HL-60 (cell line): ENCODE data around the gene TMEM89. TPM values are rescaled to one million over a fixed set of nuclear protein-coding genes. Genes with fewer than 3 reads are reported as not detected.

Experiments used
- DNase-seq, 2 experiments: peaks; one replicate each; pipeline ENCODE4 v3.0.0-alpha.2; 2010 to 2020; ENCODE audit warnings: low read depth in 1 of 2, low spot score in 1 of 2
- H3K27ac ChIP-seq: fragments of 250-450 bp; sonication (Bioruptor Pico); replicated peaks from 2 replicates; pipeline ENCODE4 v1.5.1; 2020; ENCODE audit warnings: mild to moderate bottlenecking, moderate library complexity
- H3K27me3 ChIP-seq: fragments of 250-450 bp; sonication (Bioruptor Pico); 2 replicates; pipeline ENCODE4 v1.5.1; 2021; ENCODE audit warnings: mild to moderate bottlenecking, moderate library complexity; ENCODE audit not compliant: insufficient read depth, poor library complexity, severe bottlenecking
- H3K4me3 ChIP-seq: replicated peaks from 2 replicates; pipeline ENCODE4 v1.5.1; 2011; ENCODE audit warnings: mild to moderate bottlenecking, control low read depth, low read length; ENCODE audit not compliant: insufficient read depth
- CTCF ChIP-seq: IDR thresholded peaks from one replicate; pipeline ENCODE4 v1.5.1; 2011; ENCODE audit warnings: low read length, control low read depth, inconsistent platforms; ENCODE audit not compliant: insufficient read depth
- GABPA ChIP-seq: IDR thresholded peaks from 2 replicates; pipeline ENCODE4 v1.6.1; 2012; ENCODE audit warnings: low read depth
- POLR2AphosphoS5 ChIP-seq: IDR thresholded peaks from 2 replicates; pipeline ENCODE4 v1.6.1; 2012; ENCODE audit warnings: low read depth
- SPI1 ChIP-seq: IDR thresholded peaks from 2 replicates; pipeline ENCODE4 v1.6.1; 2012; ENCODE audit warnings: low read depth, mild to moderate bottlenecking, borderline replicate concordance
- microRNA-seq: library from miRNA; unstranded; fragments of <30 nt; microRNA quantifications from one replicate; pipeline ENCODE4, GENCODE V29; 2018
- TF ChIP-seq, protein P1 (sequence below): IDR thresholded peaks from 2 replicates; pipeline ENCODE4 v1.6.1; 2012; ENCODE audit warnings: low read depth; ENCODE audit not compliant: insufficient replicate concordance

Gene TMEM89

DNA sequence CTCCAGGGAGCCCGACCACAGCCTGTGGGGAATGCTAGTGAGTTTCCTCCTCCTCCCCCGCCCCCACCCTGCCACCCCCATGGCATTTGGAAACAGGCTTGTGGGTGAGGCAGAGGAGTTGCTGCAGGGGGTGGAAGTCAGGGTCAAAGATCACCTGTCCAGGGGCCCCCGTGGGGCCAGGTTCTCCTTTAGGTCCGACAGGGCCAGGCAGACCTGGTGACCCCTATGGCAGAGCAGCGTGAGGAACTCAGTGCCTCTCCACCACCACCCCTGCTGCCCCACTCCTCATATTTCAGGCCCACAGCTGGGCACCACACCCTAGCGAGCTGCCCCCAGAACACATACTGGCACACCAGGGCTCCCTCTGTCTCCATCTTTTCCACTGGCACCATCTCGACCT lies 49.1 kb downstream of the TMEM89 start:
- Histone ChIP-seq H3K27ac (no peak overlapping the region), H3K4me3 (no peak overlapping the region), H3K27me3 (no peaks in the 10 kb centered on the region)
- TF ChIP-seq CTCF: no peak
- no peak for TF ChIP-seq GABPA
- DNase-seq: no peak

- no peak for DNase-seq
- Histone ChIP-seq H3K4me3 (no peak overlapping the region), H3K27me3 (no peaks in the 10 kb centered on the region), H3K27ac (no peak overlapping the region)
- TF ChIP-seq POLR2AphosphoS5: no peak
- TF ChIP-seq CTCF: no peak
- no peak for TF ChIP-seq GABPA
- no peak for TF ChIP-seq SPI1
- TF ChIP-seq, protein P1, sequence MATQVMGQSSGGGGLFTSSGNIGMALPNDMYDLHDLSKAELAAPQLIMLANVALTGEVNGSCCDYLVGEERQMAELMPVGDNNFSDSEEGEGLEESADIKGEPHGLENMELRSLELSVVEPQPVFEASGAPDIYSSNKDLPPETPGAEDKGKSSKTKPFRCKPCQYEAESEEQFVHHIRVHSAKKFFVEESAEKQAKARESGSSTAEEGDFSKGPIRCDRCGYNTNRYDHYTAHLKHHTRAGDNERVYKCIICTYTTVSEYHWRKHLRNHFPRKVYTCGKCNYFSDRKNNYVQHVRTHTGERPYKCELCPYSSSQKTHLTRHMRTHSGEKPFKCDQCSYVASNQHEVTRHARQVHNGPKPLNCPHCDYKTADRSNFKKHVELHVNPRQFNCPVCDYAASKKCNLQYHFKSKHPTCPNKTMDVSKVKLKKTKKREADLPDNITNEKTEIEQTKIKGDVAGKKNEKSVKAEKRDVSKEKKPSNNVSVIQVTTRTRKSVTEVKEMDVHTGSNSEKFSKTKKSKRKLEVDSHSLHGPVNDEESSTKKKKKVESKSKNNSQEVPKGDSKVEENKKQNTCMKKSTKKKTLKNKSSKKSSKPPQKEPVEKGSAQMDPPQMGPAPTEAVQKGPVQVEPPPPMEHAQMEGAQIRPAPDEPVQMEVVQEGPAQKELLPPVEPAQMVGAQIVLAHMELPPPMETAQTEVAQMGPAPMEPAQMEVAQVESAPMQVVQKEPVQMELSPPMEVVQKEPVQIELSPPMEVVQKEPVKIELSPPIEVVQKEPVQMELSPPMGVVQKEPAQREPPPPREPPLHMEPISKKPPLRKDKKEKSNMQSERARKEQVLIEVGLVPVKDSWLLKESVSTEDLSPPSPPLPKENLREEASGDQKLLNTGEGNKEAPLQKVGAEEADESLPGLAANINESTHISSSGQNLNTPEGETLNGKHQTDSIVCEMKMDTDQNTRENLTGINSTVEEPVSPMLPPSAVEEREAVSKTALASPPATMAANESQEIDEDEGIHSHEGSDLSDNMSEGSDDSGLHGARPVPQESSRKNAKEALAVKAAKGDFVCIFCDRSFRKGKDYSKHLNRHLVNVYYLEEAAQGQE: no peak
Measured at GRCh38 chr3:48571938-48572337, 49.6 kb downstream of the TMEM89 start.

Small RNA genes lying within 50 kb of the gene (microRNA-seq; reads per million reads assigned to microRNA genes)
- gene MIR4793 (not detected), gene MIR711 (not detected)
